WTC11 (cell line): ENCODE measurements around the gene SYT9. TPM values are rescaled to one million over a fixed set of nuclear protein-coding genes. Genes with fewer than 3 reads are reported as not detected.

ENCODE experiments used
- ATAC-seq: fragments of 200-7000 bp; cut with Tn5 transposase; 2 replicates; pipeline ENCODE4 v1.10.0; 2021; ENCODE audit warnings: mild to moderate bottlenecking, moderate library complexity
- CTCF ChIA-PET: fragments of 300-600 bp; sonication (Branson Sonifier 250); formaldehyde crosslinking; loops from one replicate; lab custom pipeline; 2021; ENCODE audit warnings: antibody characterized with exemption; lab: Charles Lee
- POLR2A ChIA-PET: fragments of 350-600 bp; sonication (Branson Sonifier 250); formaldehyde crosslinking; loops from one replicate; lab custom pipeline; 2021; ENCODE audit warnings: antibody characterized with exemption; lab: Charles Lee
- DNase-seq: peaks from one replicate; pipeline ENCODE4 v3.0.0; 2021; ENCODE audit warnings: low spot score
- H3K27ac Mint-ChIP-seq: 2 replicates; pipeline ENCODE4 v1.8.0; 2021; ENCODE audit warnings: mixed read lengths
- H3K27me3 Mint-ChIP-seq: 2 replicates; pipeline ENCODE4 v1.8.0; 2021; ENCODE audit warnings: low read depth, mild to moderate bottlenecking, moderate library complexity, mixed read lengths
- H3K36me3 Mint-ChIP-seq: 2 replicates; pipeline ENCODE4 v1.8.0; 2021; ENCODE audit warnings: mixed read lengths
- H3K4me1 Mint-ChIP-seq: 2 replicates; pipeline ENCODE4 v1.8.0; 2022; ENCODE audit warnings: mixed read lengths
- H3K4me3 Mint-ChIP-seq: 2 replicates; pipeline ENCODE4 v1.8.0; 2021; ENCODE audit warnings: mild to moderate bottlenecking, moderate library complexity, mixed read lengths
- H3K9me3 Mint-ChIP-seq: 2 replicates; pipeline ENCODE4 v1.8.0; 2021; ENCODE audit warnings: mixed read lengths
- ATF2 ChIP-seq: sonication (generic); formaldehyde crosslinking; IDR thresholded peaks from 2 replicates; pipeline ENCODE4 v1.8.1; 2022; ENCODE audit warnings: low read depth, missing genetic modification reagents, borderline replicate concordance
- CDX4 ChIP-seq: fragments of 250-450 bp; sonication (Bioruptor Pico); IDR thresholded peaks from 2 replicates; pipeline ENCODE4 v1.9.0; 2021; ENCODE audit warnings: moderate library complexity, mild to moderate bottlenecking, inconsistent platforms, borderline replicate concordance
- ELF4 ChIP-seq: sonication (generic); formaldehyde crosslinking; IDR thresholded peaks from 2 replicates; pipeline ENCODE4 v1.8.1; 2022; ENCODE audit warnings: low read depth, mild to moderate bottlenecking, moderate library complexity, missing genetic modification reagents
- FOXJ3 ChIP-seq: sonication (generic); formaldehyde crosslinking; IDR thresholded peaks from 2 replicates; pipeline ENCODE4 v1.9.0; 2021; ENCODE audit warnings: missing genetic modification reagents, mild to moderate bottlenecking, borderline replicate concordance
- GABPB1 ChIP-seq: sonication (generic); formaldehyde crosslinking; IDR thresholded peaks from 2 replicates; pipeline ENCODE4 v1.8.1; 2023; ENCODE audit warnings: mild to moderate bottlenecking, missing genetic modification reagents
- HMGA2 ChIP-seq: fragments of 250-450 bp; sonication (Bioruptor Pico); IDR thresholded peaks from 2 replicates; pipeline ENCODE4 v1.4.0; 2021; ENCODE audit warnings: mild to moderate bottlenecking, moderate library complexity
- MLX ChIP-seq: sonication (generic); formaldehyde crosslinking; IDR thresholded peaks from 2 replicates; pipeline ENCODE4 v1.8.1; 2023; ENCODE audit warnings: mild to moderate bottlenecking, missing genetic modification reagents, moderate library complexity
- NFATC4 ChIP-seq: fragments of 250-450 bp; sonication (Bioruptor Pico); IDR thresholded peaks from 2 replicates; pipeline ENCODE4 v1.9.0; 2021; ENCODE audit warnings: mild to moderate bottlenecking
- NR3C1 ChIP-seq: sonication (generic); formaldehyde crosslinking; conservative IDR thresholded peaks from 2 replicates; pipeline ENCODE4 v1.8.1; 2023; ENCODE audit warnings: low read depth, mild to moderate bottlenecking, missing genetic modification reagents
- TEAD4 ChIP-seq: sonication (generic); formaldehyde crosslinking; IDR thresholded peaks from 2 replicates; pipeline ENCODE4 v1.8.0; 2022; ENCODE audit warnings: mild to moderate bottlenecking, missing genetic modification reagents
- ZNF219 ChIP-seq: sonication (generic); formaldehyde crosslinking; IDR thresholded peaks from 2 replicates; pipeline ENCODE4 v1.8.0; 2023; ENCODE audit warnings: missing genetic modification reagents, mild to moderate bottlenecking, borderline replicate concordance
- ZSCAN18 ChIP-seq: fragments of 250-450 bp; sonication (Bioruptor Pico); IDR thresholded peaks from 2 replicates; pipeline ENCODE4 v2.1.2; 2022; ENCODE audit warnings: mild to moderate bottlenecking, moderate library complexity
- total RNA-seq: library from RNA; stranded (reverse); gene quantifications from 3 replicates; pipeline ENCODE4 v1.2.3, GENCODE V29; 2021
- TF ChIP-seq, protein P1 (sequence below): sonication (generic); formaldehyde crosslinking; IDR thresholded peaks from 2 replicates; pipeline ENCODE4 v1.8.0; 2023; ENCODE audit warnings: mild to moderate bottlenecking, missing genetic modification reagents
- TF ChIP-seq, protein P2 (sequence below): sonication (generic); formaldehyde crosslinking; IDR thresholded peaks from 2 replicates; pipeline ENCODE4 v1.8.0; 2023; ENCODE audit warnings: missing genetic modification reagents, mild to moderate bottlenecking, borderline replicate concordance
- TF ChIP-seq, protein P3 (sequence below): fragments of 200-600 bp; IDR thresholded peaks from 2 replicates; pipeline ENCODE4 v1.8.0; 2022; ENCODE audit warnings: antibody characterized with exemption
- TF ChIP-seq, protein P4 (sequence below): sonication (generic); formaldehyde crosslinking; IDR thresholded peaks from 2 replicates; pipeline ENCODE4 v1.8.0; 2023; ENCODE audit warnings: missing genetic modification reagents

Gene SYT9
- total RNA-seq, 1 experiment from 2014 or later: 1.3 TPM

GRCh38 chr11:7263842-7264241 is 12.1 kb downstream of the SYT9 start:
- Mint-ChIP-seq H3K4me3 (no peak overlapping the region), H3K36me3 (no peaks in the 10 kb centered on the region), H3K27ac (no peak overlapping the region), H3K9me3 (no peaks in the 10 kb centered on the region), H3K4me1 (no peaks in the 10 kb centered on the region), H3K27me3 (no peaks in the 10 kb centered on the region)
- ChIA-PET POLR2A (no interaction called here), CTCF (no interaction called here)
- no peak for DNase-seq
- TF ChIP-seq GABPB1 (no peak), ZNF219 (CRISPR knock-in tag) (no peak), HMGA2 (CRISPR knock-in tag) (no peak), NFATC4 (CRISPR knock-in tag) (no peak)
- ATAC-seq: no peak

GRCh38 chr11:7268758-7269157 is 17.1 kb downstream of the SYT9 start:
- Mint-ChIP-seq H3K9me3 (no peaks in the 10 kb centered on the region), H3K36me3 (no peaks in the 10 kb centered on the region), H3K27me3 (no peaks in the 10 kb centered on the region), H3K4me3 (no peak overlapping the region), H3K27ac (no peak overlapping the region), H3K4me1 (no peaks in the 10 kb centered on the region)
- CTCF ChIA-PET: no interaction called here
- TF ChIP-seq MLX (CRISPR knock-in tag) (no peak), TEAD4 (CRISPR knock-in tag) (no peak), ELF4 (CRISPR knock-in tag) (no peak), NR3C1 (CRISPR knock-in tag) (no peak), ZSCAN18 (no peak), ZNF219 (CRISPR knock-in tag) (no peak), CDX4 (CRISPR knock-in tag) (no peak), FOXJ3 (no peak), ATF2 (CRISPR knock-in tag) (no peak)
- TF ChIP-seq, protein P1, sequence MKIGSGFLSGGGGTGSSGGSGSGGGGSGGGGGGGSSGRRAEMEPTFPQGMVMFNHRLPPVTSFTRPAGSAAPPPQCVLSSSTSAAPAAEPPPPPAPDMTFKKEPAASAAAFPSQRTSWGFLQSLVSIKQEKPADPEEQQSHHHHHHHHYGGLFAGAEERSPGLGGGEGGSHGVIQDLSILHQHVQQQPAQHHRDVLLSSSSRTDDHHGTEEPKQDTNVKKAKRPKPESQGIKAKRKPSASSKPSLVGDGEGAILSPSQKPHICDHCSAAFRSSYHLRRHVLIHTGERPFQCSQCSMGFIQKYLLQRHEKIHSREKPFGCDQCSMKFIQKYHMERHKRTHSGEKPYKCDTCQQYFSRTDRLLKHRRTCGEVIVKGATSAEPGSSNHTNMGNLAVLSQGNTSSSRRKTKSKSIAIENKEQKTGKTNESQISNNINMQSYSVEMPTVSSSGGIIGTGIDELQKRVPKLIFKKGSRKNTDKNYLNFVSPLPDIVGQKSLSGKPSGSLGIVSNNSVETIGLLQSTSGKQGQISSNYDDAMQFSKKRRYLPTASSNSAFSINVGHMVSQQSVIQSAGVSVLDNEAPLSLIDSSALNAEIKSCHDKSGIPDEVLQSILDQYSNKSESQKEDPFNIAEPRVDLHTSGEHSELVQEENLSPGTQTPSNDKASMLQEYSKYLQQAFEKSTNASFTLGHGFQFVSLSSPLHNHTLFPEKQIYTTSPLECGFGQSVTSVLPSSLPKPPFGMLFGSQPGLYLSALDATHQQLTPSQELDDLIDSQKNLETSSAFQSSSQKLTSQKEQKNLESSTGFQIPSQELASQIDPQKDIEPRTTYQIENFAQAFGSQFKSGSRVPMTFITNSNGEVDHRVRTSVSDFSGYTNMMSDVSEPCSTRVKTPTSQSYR (CRISPR knock-in tag): no peak
- TF ChIP-seq, protein P2, sequence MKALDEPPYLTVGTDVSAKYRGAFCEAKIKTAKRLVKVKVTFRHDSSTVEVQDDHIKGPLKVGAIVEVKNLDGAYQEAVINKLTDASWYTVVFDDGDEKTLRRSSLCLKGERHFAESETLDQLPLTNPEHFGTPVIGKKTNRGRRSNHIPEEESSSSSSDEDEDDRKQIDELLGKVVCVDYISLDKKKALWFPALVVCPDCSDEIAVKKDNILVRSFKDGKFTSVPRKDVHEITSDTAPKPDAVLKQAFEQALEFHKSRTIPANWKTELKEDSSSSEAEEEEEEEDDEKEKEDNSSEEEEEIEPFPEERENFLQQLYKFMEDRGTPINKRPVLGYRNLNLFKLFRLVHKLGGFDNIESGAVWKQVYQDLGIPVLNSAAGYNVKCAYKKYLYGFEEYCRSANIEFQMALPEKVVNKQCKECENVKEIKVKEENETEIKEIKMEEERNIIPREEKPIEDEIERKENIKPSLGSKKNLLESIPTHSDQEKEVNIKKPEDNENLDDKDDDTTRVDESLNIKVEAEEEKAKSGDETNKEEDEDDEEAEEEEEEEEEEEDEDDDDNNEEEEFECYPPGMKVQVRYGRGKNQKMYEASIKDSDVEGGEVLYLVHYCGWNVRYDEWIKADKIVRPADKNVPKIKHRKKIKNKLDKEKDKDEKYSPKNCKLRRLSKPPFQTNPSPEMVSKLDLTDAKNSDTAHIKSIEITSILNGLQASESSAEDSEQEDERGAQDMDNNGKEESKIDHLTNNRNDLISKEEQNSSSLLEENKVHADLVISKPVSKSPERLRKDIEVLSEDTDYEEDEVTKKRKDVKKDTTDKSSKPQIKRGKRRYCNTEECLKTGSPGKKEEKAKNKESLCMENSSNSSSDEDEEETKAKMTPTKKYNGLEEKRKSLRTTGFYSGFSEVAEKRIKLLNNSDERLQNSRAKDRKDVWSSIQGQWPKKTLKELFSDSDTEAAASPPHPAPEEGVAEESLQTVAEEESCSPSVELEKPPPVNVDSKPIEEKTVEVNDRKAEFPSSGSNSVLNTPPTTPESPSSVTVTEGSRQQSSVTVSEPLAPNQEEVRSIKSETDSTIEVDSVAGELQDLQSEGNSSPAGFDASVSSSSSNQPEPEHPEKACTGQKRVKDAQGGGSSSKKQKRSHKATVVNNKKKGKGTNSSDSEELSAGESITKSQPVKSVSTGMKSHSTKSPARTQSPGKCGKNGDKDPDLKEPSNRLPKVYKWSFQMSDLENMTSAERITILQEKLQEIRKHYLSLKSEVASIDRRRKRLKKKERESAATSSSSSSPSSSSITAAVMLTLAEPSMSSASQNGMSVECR (CRISPR knock-in tag): no peak
- TF ChIP-seq, protein P3, sequence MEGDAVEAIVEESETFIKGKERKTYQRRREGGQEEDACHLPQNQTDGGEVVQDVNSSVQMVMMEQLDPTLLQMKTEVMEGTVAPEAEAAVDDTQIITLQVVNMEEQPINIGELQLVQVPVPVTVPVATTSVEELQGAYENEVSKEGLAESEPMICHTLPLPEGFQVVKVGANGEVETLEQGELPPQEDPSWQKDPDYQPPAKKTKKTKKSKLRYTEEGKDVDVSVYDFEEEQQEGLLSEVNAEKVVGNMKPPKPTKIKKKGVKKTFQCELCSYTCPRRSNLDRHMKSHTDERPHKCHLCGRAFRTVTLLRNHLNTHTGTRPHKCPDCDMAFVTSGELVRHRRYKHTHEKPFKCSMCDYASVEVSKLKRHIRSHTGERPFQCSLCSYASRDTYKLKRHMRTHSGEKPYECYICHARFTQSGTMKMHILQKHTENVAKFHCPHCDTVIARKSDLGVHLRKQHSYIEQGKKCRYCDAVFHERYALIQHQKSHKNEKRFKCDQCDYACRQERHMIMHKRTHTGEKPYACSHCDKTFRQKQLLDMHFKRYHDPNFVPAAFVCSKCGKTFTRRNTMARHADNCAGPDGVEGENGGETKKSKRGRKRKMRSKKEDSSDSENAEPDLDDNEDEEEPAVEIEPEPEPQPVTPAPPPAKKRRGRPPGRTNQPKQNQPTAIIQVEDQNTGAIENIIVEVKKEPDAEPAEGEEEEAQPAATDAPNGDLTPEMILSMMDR: no peak
- TF ChIP-seq, protein P4, sequence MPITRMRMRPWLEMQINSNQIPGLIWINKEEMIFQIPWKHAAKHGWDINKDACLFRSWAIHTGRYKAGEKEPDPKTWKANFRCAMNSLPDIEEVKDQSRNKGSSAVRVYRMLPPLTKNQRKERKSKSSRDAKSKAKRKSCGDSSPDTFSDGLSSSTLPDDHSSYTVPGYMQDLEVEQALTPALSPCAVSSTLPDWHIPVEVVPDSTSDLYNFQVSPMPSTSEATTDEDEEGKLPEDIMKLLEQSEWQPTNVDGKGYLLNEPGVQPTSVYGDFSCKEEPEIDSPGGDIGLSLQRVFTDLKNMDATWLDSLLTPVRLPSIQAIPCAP: no peak
- DNase-seq: no peak
- POLR2A ChIA-PET: no interaction called here
- ATAC-seq: no peak
